GM18505 (cell line): ENCODE data around the gene TMEM144.

Experiments
- ATAC-seq: cut with Tn5 transposase; IDR thresholded peaks from one replicate; pipeline ENCODE4 v1.9.1; 2021; ENCODE audit not compliant: unreplicated experiment
- POLR2A ChIP-seq: IDR thresholded peaks from 4 replicates; pipeline ENCODE4 v1.6.1; 2011; ENCODE audit warnings: borderline replicate concordance; ENCODE audit not compliant: insufficient read depth, insufficient read length; ENCODE audit errors: extremely low read depth

The TMEM144 gene

GRCh38 chr4:158209825-158210807, at the start of gene TMEM144:
Gene TMEM144 (plus strand): TSS chr4:158210486. CDS start chr4:158212668, 2,182 bp downstream.
- TF ChIP-seq POLR2A, result peak; percentile 48
- peak; percentile 95 for ATAC-seq

GRCh38 chr4:158161551-158162354, 48.5 kb upstream of the TMEM144 start:
- no peak for TF ChIP-seq POLR2A
- ATAC-seq, result no peak

GRCh38 chr4:158162631-158163030, 47.7 kb upstream of the TMEM144 start:
- ATAC-seq, result no peak
- TF ChIP-seq POLR2A, result no peak

- no peak for TF ChIP-seq POLR2A
- ATAC-seq, result no peak
Measured at GRCh38 chr4:158163941-158164767, 46.1 kb upstream of the TMEM144 start.

GRCh38 chr4:158164768-158165213, 45.5 kb upstream of the TMEM144 start:
- no peak for ATAC-seq
- TF ChIP-seq POLR2A, result no peak

GRCh38 chr4:158166701-158167100, 43.6 kb upstream of the TMEM144 start:
- ATAC-seq, result no peak
- no peak for TF ChIP-seq POLR2A

GRCh38 chr4:158168606-158169005, 41.7 kb upstream of the TMEM144 start:
- no peak for TF ChIP-seq POLR2A

GRCh38 chr4:158169506-158169905, 40.8 kb upstream of the TMEM144 start:
- TF ChIP-seq POLR2A, result no peak
- ATAC-seq, result no peak

More at GRCh38 chr4:158168606-158169005, 41.7 kb upstream of the TMEM144 start:
- ATAC-seq, result no peak

GRCh38 chr4:158169931-158170690, 40.2 kb upstream of the TMEM144 start:
- no peak for TF ChIP-seq POLR2A
- ATAC-seq, result no peak

GRCh38 chr4:158170691-158171561, 39.4 kb upstream of the TMEM144 start:
- ATAC-seq, result no peak
- TF ChIP-seq POLR2A, result no peak
